ENCODE data around the gene TMC5.
"Not testable (repeated sequence)": the region's sequence is repeated elsewhere in the genome, so short reads cannot be mapped to it uniquely, and the experiment has no call there.

The TMC5 gene

GRCh38 chr16:19400711-19401110 lies 17.0 kb upstream of the TMC5 start:
- DNase-seq: no peak

- no peak for DNase-seq
These were observed 10.7 kb upstream of the TMC5 start for GRCh38 chr16:19406891-19407491.

- no peak for DNase-seq
These were observed 7.1 kb upstream of the TMC5 start for GRCh38 chr16:19410435-19411171.

GRCh38 chr16:19411298-19411697 lies 6.4 kb upstream of the TMC5 start:
- DNase-seq: no peak

GRCh38 chr16:19412055-19412454 lies 5.6 kb upstream of the TMC5 start:
- DNase-seq: not testable (repeated sequence)

GRCh38 chr16:19415461-19415860 lies 2.2 kb upstream of the TMC5 start:
- no peak for DNase-seq

GRCh38 chr16:19415918-19416317 lies 1.8 kb upstream of the TMC5 start:
- no peak for DNase-seq

- DNase-seq: no peak
These were observed 517 bp downstream of the TMC5 start for GRCh38 chr16:19418200-19418599.

GRCh38 chr16:19419698-19420075 lies 2.0 kb downstream of the TMC5 start:
- no peak for DNase-seq

GRCh38 chr16:19424478-19424877 lies 6.8 kb downstream of the TMC5 start:
- no peak for DNase-seq

GRCh38 chr16:19430345-19430744 lies 12.7 kb downstream of the TMC5 start:
- DNase-seq: no peak

GRCh38 chr16:19431636-19432340 lies 14.1 kb downstream of the TMC5 start:
- DNase-seq: no peak

- DNase-seq: no peak
These were observed 14.7 kb downstream of the TMC5 start for GRCh38 chr16:19432429-19432828.

GRCh38 chr16:19434584-19434983 lies 16.9 kb downstream of the TMC5 start:
- DNase-seq: no peak

- no peak for DNase-seq
These were observed 18.9 kb downstream of the TMC5 start for GRCh38 chr16:19436540-19436939.

GRCh38 chr16:19437280-19437679 lies 19.6 kb downstream of the TMC5 start:
- DNase-seq: no peak

GRCh38 chr16:19438739-19439138 lies 21.1 kb downstream of the TMC5 start:
- DNase-seq: no peak

GRCh38 chr16:19439483-19439882 lies 21.8 kb downstream of the TMC5 start:
- DNase-seq: no peak

GRCh38 chr16:19443659-19444058 lies 26.0 kb downstream of the TMC5 start:
- DNase-seq: no peak

- no peak for DNase-seq
These were observed 28.7 kb downstream of the TMC5 start for GRCh38 chr16:19446300-19446846.

GRCh38 chr16:19446886-19447285 lies 29.2 kb downstream of the TMC5 start:
- no peak for DNase-seq

GRCh38 chr16:19450186-19450585 lies 32.5 kb downstream of the TMC5 start:
- no peak for DNase-seq

GRCh38 chr16:19458722-19459379 lies 41.2 kb downstream of the TMC5 start:
- no peak for DNase-seq

All from NCI-H2171 (cell line).